ENCODE data around the gene ZCWPW1.
A peak's percentile ranks its signal among the peaks of the same experiment; 100 is the strongest.

Gene ZCWPW1

GRCh38 chr7:100432053-100432452 is 3.5 kb upstream of the ZCWPW1 start:
- H3K4me1 ChIP-seq (ENCODE audit: control insufficient read depth in 1 of 2, insufficient read depth in 2 of 2, low read length in 2 of 2): peaks cover 35 to 42% of the 10 kb centered on the region in 2 donors

GRCh38 chr7:100431286-100431735 is 2.8 kb upstream of the ZCWPW1 start:
- H3K9ac ChIP-seq (ENCODE audit: low read depth in 1 of 2, low read length in 2 of 2): peak overlapping the region; percentile 82 to 95
- H3K27ac ChIP-seq (ENCODE audit: low read depth, low read length): no peak overlapping the region
- H3K4me1 ChIP-seq (ENCODE audit: control insufficient read depth in 1 of 2, insufficient read depth in 2 of 2, low read length in 2 of 2): peaks cover 35 to 42% of the 10 kb centered on the region in 2 donors
- no peaks in the 10 kb centered on the region for H3K9me3 ChIP-seq (ENCODE audit: control insufficient read depth in 1 of 2, low read length in 2 of 2)
- H3K27me3 ChIP-seq (ENCODE audit: control insufficient read depth in 1 of 2, insufficient read depth in 2 of 2, low read length in 2 of 2): no peaks in the 10 kb centered on the region
- H3K36me3 ChIP-seq (ENCODE audit: control insufficient read depth in 1 of 2, insufficient read depth in 2 of 2, low read length in 2 of 2): peaks cover 16 to 31% of the 10 kb centered on the region in 2 donors
- peak overlapping the region; percentile 79 to 82 for H3K4me3 ChIP-seq (ENCODE audit: low read depth in 1 of 2, low read length in 2 of 2)

More at GRCh38 chr7:100432053-100432452, 3.5 kb upstream of the ZCWPW1 start:
- peak overlapping the region; percentile 20 to 95 for H3K9ac ChIP-seq (ENCODE audit: low read depth in 1 of 2, low read length in 2 of 2)
- no peak overlapping the region for H3K27ac ChIP-seq (ENCODE audit: low read depth, low read length)
- peak overlapping the region; percentile 34 to 79 for H3K4me3 ChIP-seq (ENCODE audit: low read depth in 1 of 2, low read length in 2 of 2)
- H3K9me3 ChIP-seq (ENCODE audit: control insufficient read depth in 1 of 2, low read length in 2 of 2): no peaks in the 10 kb centered on the region
- no peaks in the 10 kb centered on the region for H3K27me3 ChIP-seq (ENCODE audit: control insufficient read depth in 1 of 2, insufficient read depth in 2 of 2, low read length in 2 of 2)
- H3K36me3 ChIP-seq (ENCODE audit: control insufficient read depth in 1 of 2, insufficient read depth in 2 of 2, low read length in 2 of 2): peaks cover 16 to 31% of the 10 kb centered on the region in 2 donors

GRCh38 chr7:100430493-100431285 is 2.2 kb upstream of the ZCWPW1 start:
- Histone ChIP-seq H3K4me1 (ENCODE audit: control insufficient read depth in 1 of 2, insufficient read depth in 2 of 2, low read length in 2 of 2) (peaks cover 35 to 42% of the 10 kb centered on the region in 2 donors), H3K27ac (ENCODE audit: low read depth, low read length) (peak overlapping the region; percentile 100), H3K36me3 (ENCODE audit: control insufficient read depth in 1 of 2, insufficient read depth in 2 of 2, low read length in 2 of 2) (peaks cover 16 to 31% of the 10 kb centered on the region in 2 donors), H3K9me3 (ENCODE audit: control insufficient read depth in 1 of 2, low read length in 2 of 2) (no peaks in the 10 kb centered on the region), H3K4me3 (ENCODE audit: low read depth in 1 of 2, low read length in 2 of 2) (peak overlapping the region; percentile 79 to 82), H3K27me3 (ENCODE audit: control insufficient read depth in 1 of 2, insufficient read depth in 2 of 2, low read length in 2 of 2) (no peaks in the 10 kb centered on the region), H3K9ac (ENCODE audit: low read depth in 1 of 2, low read length in 2 of 2) (peak overlapping the region; percentile 82 to 95)

- Histone ChIP-seq H3K27me3 (ENCODE audit: control insufficient read depth in 1 of 2, insufficient read depth in 2 of 2, low read length in 2 of 2) (no peaks in the 10 kb centered on the region), H3K27ac (ENCODE audit: low read depth, low read length) (peak within 1 kb of the TSS; percentile 100), H3K9ac (ENCODE audit: low read depth in 1 of 2, low read length in 2 of 2) (peak within 1 kb of the TSS; percentile 91 to 95), H3K9me3 (ENCODE audit: control insufficient read depth in 1 of 2, low read length in 2 of 2) (no peaks in the 10 kb centered on the region), H3K36me3 (ENCODE audit: control insufficient read depth in 1 of 2, insufficient read depth in 2 of 2, low read length in 2 of 2) (peaks cover 16 to 31% of the 10 kb centered on the region in 2 donors), H3K4me1 (ENCODE audit: control insufficient read depth in 1 of 2, insufficient read depth in 2 of 2, low read length in 2 of 2) (peaks cover 29 to 35% of the 10 kb centered on the region in 2 donors), H3K4me3 (ENCODE audit: low read depth in 1 of 2, low read length in 2 of 2) (peak within 1 kb of the TSS; percentile 79 to 84)
Measured at GRCh38 chr7:100429637-100430492, 1.4 kb upstream of the ZCWPW1 start, which contains the start of gene MEPCE. Gene MEPCE, plus strand, starts transcription at chr7:100429831. Its CDS starts 188 bp downstream, at chr7:100430019.

- no peaks in the 10 kb centered on the region for H3K9me3 ChIP-seq (ENCODE audit: control insufficient read depth in 1 of 2, low read length in 2 of 2)
- H3K27ac ChIP-seq (ENCODE audit: low read depth, low read length): peak overlapping the region; percentile 100
- H3K4me1 ChIP-seq (ENCODE audit: control insufficient read depth in 1 of 2, insufficient read depth in 2 of 2, low read length in 2 of 2): peaks cover 26 to 33% of the 10 kb centered on the region in 2 donors
- no peaks in the 10 kb centered on the region for H3K27me3 ChIP-seq (ENCODE audit: control insufficient read depth in 1 of 2, insufficient read depth in 2 of 2, low read length in 2 of 2)
- peak overlapping the region; percentile 79 to 84 for H3K4me3 ChIP-seq (ENCODE audit: low read depth in 1 of 2, low read length in 2 of 2)
- H3K9ac ChIP-seq (ENCODE audit: low read depth in 1 of 2, low read length in 2 of 2): peak overlapping the region; percentile 91 to 95
- peaks cover 15 to 23% of the 10 kb centered on the region in 2 donors for H3K36me3 ChIP-seq (ENCODE audit: control insufficient read depth in 1 of 2, insufficient read depth in 2 of 2, low read length in 2 of 2)
Measured at GRCh38 chr7:100428967-100429636, 599 bp upstream of the ZCWPW1 start.

- Histone ChIP-seq H3K27me3 (ENCODE audit: control insufficient read depth in 1 of 2, insufficient read depth in 2 of 2, low read length in 2 of 2) (no peaks in the 10 kb centered on the region), H3K36me3 (ENCODE audit: control insufficient read depth in 1 of 2, insufficient read depth in 2 of 2, low read length in 2 of 2) (peaks cover 4 to 10% of the 10 kb centered on the region in 2 donors), H3K4me1 (ENCODE audit: control insufficient read depth in 1 of 2, insufficient read depth in 2 of 2, low read length in 2 of 2) (peaks cover 25% of the 10 kb centered on the region in 2 donors), H3K9me3 (ENCODE audit: control insufficient read depth in 1 of 2, low read length in 2 of 2) (no peaks in the 10 kb centered on the region), H3K4me3 (ENCODE audit: low read depth in 1 of 2, low read length in 2 of 2) (peak overlapping the region; percentile 76 to 84), H3K9ac (ENCODE audit: low read depth in 1 of 2, low read length in 2 of 2) (peak overlapping the region; percentile 15 to 93), H3K27ac (ENCODE audit: low read depth, low read length) (peak overlapping the region; percentile 100)
Measured at GRCh38 chr7:100427762-100428198, 723 bp downstream of the ZCWPW1 start.

GRCh38 chr7:100426516-100426915 is 2.0 kb downstream of the ZCWPW1 start:
- Histone ChIP-seq H3K36me3 (ENCODE audit: control insufficient read depth in 1 of 2, insufficient read depth in 2 of 2, low read length in 2 of 2) (peaks cover 0 to 3% of the 10 kb centered on the region in 2 donors), H3K27ac (ENCODE audit: low read depth, low read length) (no peak overlapping the region), H3K4me1 (ENCODE audit: control insufficient read depth in 1 of 2, insufficient read depth in 2 of 2, low read length in 2 of 2) (peaks cover 12 to 14% of the 10 kb centered on the region in 2 donors), H3K4me3 (ENCODE audit: low read depth in 1 of 2, low read length in 2 of 2) (no peak overlapping the region), H3K9ac (ENCODE audit: low read depth in 1 of 2, low read length in 2 of 2) (no peak overlapping the region), H3K27me3 (ENCODE audit: control insufficient read depth in 1 of 2, insufficient read depth in 2 of 2, low read length in 2 of 2) (no peaks in the 10 kb centered on the region), H3K9me3 (ENCODE audit: control insufficient read depth in 1 of 2, low read length in 2 of 2) (no peaks in the 10 kb centered on the region)

GRCh38 chr7:100425347-100425746 is 3.2 kb downstream of the ZCWPW1 start:
- no peaks in the 10 kb centered on the region for H3K27me3 ChIP-seq (ENCODE audit: control insufficient read depth in 1 of 2, insufficient read depth in 2 of 2, low read length in 2 of 2)
- no peak overlapping the region for H3K27ac ChIP-seq (ENCODE audit: low read depth, low read length)
- peaks cover under 1 to 3% of the 10 kb centered on the region in 2 donors for H3K4me1 ChIP-seq (ENCODE audit: control insufficient read depth in 1 of 2, insufficient read depth in 2 of 2, low read length in 2 of 2)
- no peaks in the 10 kb centered on the region for H3K9me3 ChIP-seq (ENCODE audit: control insufficient read depth in 1 of 2, low read length in 2 of 2)
- H3K36me3 ChIP-seq (ENCODE audit: control insufficient read depth in 1 of 2, insufficient read depth in 2 of 2, low read length in 2 of 2): no peaks in the 10 kb centered on the region
- H3K9ac ChIP-seq (ENCODE audit: low read depth in 1 of 2, low read length in 2 of 2): no peak overlapping the region
- H3K4me3 ChIP-seq (ENCODE audit: low read depth in 1 of 2, low read length in 2 of 2): no peak overlapping the region

GRCh38 chr7:100423315-100423714 is 5.2 kb downstream of the ZCWPW1 start:
- Histone ChIP-seq H3K4me1 (ENCODE audit: control insufficient read depth in 1 of 2, insufficient read depth in 2 of 2, low read length in 2 of 2) (peaks cover 0 to 3% of the 10 kb centered on the region in 2 donors), H3K27ac (ENCODE audit: low read depth, low read length) (no peak overlapping the region), H3K9ac (ENCODE audit: low read depth in 1 of 2, low read length in 2 of 2) (no peak overlapping the region), H3K36me3 (ENCODE audit: control insufficient read depth in 1 of 2, insufficient read depth in 2 of 2, low read length in 2 of 2) (no peaks in the 10 kb centered on the region), H3K4me3 (ENCODE audit: low read depth in 1 of 2, low read length in 2 of 2) (no peak overlapping the region), H3K27me3 (ENCODE audit: control insufficient read depth in 1 of 2, insufficient read depth in 2 of 2, low read length in 2 of 2) (no peaks in the 10 kb centered on the region), H3K9me3 (ENCODE audit: control insufficient read depth in 1 of 2, low read length in 2 of 2) (no peaks in the 10 kb centered on the region)

Measured in duodenal mucosa (tissue), 2 donors.